HepG2 (cell line): ENCODE results near the gene NKD1. TPM values are rescaled to one million over a fixed set of nuclear protein-coding genes. Genes with fewer than 3 reads are reported as not detected.

Experiments used
- ATF4 ChIP-seq, 2 experiments: fragments of 450-650 bp in 1 of 2; sonication (generic) in 1 of 2; formaldehyde crosslinking; IDR thresholded peaks; 2 replicates each; pipeline versions ENCODE4 v1.5.0 to v1.8.0; 2020 to 2022; ENCODE audit warnings: mild to moderate bottlenecking in 1 of 2, missing genetic modification reagents in 1 of 2
- CHD2 ChIP-seq: IDR thresholded peaks from 2 replicates; pipeline ENCODE4 v1.6.1; 2011; ENCODE audit warnings: low read depth, low read length, improper control_type of control experiment
- DRAP1 ChIP-seq: IDR thresholded peaks from 2 replicates; pipeline ENCODE4 v1.6.1; 2016; ENCODE audit warnings: missing genetic modification reagents, missing compliant biosample characterization
- FUBP1 ChIP-seq: sonication (generic); formaldehyde crosslinking; IDR thresholded peaks from 2 replicates; pipeline ENCODE4 v1.5.1; 2020; ENCODE audit warnings: missing genetic modification reagents, mild to moderate bottlenecking, borderline replicate concordance
- KDM4B ChIP-seq: sonication (generic); formaldehyde crosslinking; IDR thresholded peaks from 2 replicates; pipeline ENCODE4 v1.4.0; 2020; ENCODE audit warnings: missing genetic modification reagents
- MAZ ChIP-seq, 2 experiments: sonication (generic) in 1 of 2; formaldehyde crosslinking in 1 of 2; IDR thresholded peaks; 2 replicates each; pipeline versions ENCODE4 v1.5.0 to v1.6.1; 2012 to 2020; ENCODE audit warnings: low read depth in 2 of 2, mild to moderate bottlenecking in 2 of 2, borderline replicate concordance in 1 of 2, improper control_type of control experiment in 1 of 2, low read length in 1 of 2, missing genetic modification reagents in 1 of 2, moderate library complexity in 1 of 2
- MEIS1 ChIP-seq: sonication (generic); formaldehyde crosslinking; IDR thresholded peaks from 2 replicates; pipeline ENCODE4 v1.9.0; 2021; ENCODE audit warnings: mild to moderate bottlenecking, missing genetic modification reagents, moderate library complexity, borderline replicate concordance
- NCOA5 ChIP-seq: sonication (generic); formaldehyde crosslinking; IDR thresholded peaks from 2 replicates; pipeline ENCODE4 v1.4.0; 2020; ENCODE audit warnings: missing genetic modification reagents
- NFKB2 ChIP-seq: sonication (generic); formaldehyde crosslinking; IDR thresholded peaks from 2 replicates; pipeline ENCODE4 v1.4.0; 2020; ENCODE audit warnings: missing genetic modification reagents, borderline replicate concordance
- NFYC ChIP-seq: IDR thresholded peaks from 2 replicates; pipeline ENCODE4 v1.6.1; 2016; ENCODE audit warnings: missing genetic modification reagents, missing compliant biosample characterization
- NR1H2 ChIP-seq: sonication (generic); formaldehyde crosslinking; IDR thresholded peaks from 2 replicates; pipeline ENCODE4 v1.8.1; 2022; ENCODE audit warnings: low read depth, missing genetic modification reagents, borderline replicate concordance
- RXRA ChIP-seq: sonication (generic); formaldehyde crosslinking; IDR thresholded peaks from 2 replicates; pipeline ENCODE4 v1.5.1; 2020; ENCODE audit warnings: missing genetic modification reagents
- SATB2 ChIP-seq: sonication (generic); formaldehyde crosslinking; IDR thresholded peaks from 2 replicates; pipeline ENCODE4 v1.5.0; 2020; ENCODE audit warnings: missing genetic modification reagents
- SRSF4 ChIP-seq: fragments of 200-400 bp; formaldehyde crosslinking; IDR thresholded peaks from one replicate; pipeline ENCODE4 v1.6.1; 2018; ENCODE audit warnings: mild to moderate bottlenecking, low read depth, low read length, moderate library complexity; ENCODE audit not compliant: poor library complexity, severe bottlenecking
- TOE1 ChIP-seq: sonication (generic); formaldehyde crosslinking; IDR thresholded peaks from 2 replicates; pipeline ENCODE4 v1.4.0; 2020; ENCODE audit warnings: mild to moderate bottlenecking, missing genetic modification reagents
- ZFP91 ChIP-seq: sonication (generic); formaldehyde crosslinking; IDR thresholded peaks from 2 replicates; pipeline ENCODE4 v1.9.0; 2022; ENCODE audit warnings: missing genetic modification reagents, mild to moderate bottlenecking, borderline replicate concordance
- ZMAT3 ChIP-seq: sonication (generic); formaldehyde crosslinking; conservative IDR thresholded peaks from 2 replicates; pipeline ENCODE4 v1.7.0; 2021; ENCODE audit warnings: missing genetic modification reagents
- ZNF251 ChIP-seq: sonication (generic); formaldehyde crosslinking; IDR thresholded peaks from 2 replicates; pipeline ENCODE4 v1.9.0; 2021; ENCODE audit warnings: mild to moderate bottlenecking, missing genetic modification reagents
- ZNF329 ChIP-seq: sonication (generic); formaldehyde crosslinking; IDR thresholded peaks from 2 replicates; pipeline ENCODE4 v1.9.0; 2021; ENCODE audit warnings: low read depth, mild to moderate bottlenecking, missing genetic modification reagents
- ZNF749 ChIP-seq: sonication (generic); formaldehyde crosslinking; IDR thresholded peaks from 2 replicates; pipeline ENCODE4 v1.8.0; 2022; ENCODE audit warnings: mild to moderate bottlenecking, missing genetic modification reagents, moderate library complexity, borderline replicate concordance
- ZNF891 ChIP-seq: sonication (generic); formaldehyde crosslinking; IDR thresholded peaks from 2 replicates; pipeline ENCODE4 v1.5.0; 2020; ENCODE audit warnings: mild to moderate bottlenecking, missing genetic modification reagents
- polyA plus RNA-seq, 8 experiments: library from polyadenylated mRNA; depleted of rRNA in 3 of 8; stranded (reverse) in 7 of 8; unstranded in 1 of 8; fragments of >200 nt; fragmentation: Illumina TruSeq in 4 of 8; extraction: Trizol in 4 of 8; gene quantifications; 2 replicates each; pipeline versions ENCODE4 v1.2.1 to v1.2.3, GENCODE V29; 2011 to 2016; ENCODE audit warnings: low read depth in 4 of 8, missing spikeins in 1 of 8, mixed read lengths in 1 of 8; ENCODE audit not compliant: insufficient read depth in 1 of 8
- total RNA-seq, 5 experiments: library from RNA; depleted of rRNA; stranded (reverse); fragments of >200 nt; fragmentation: Illumina TruSeq; extraction: Trizol; gene quantifications; 2 replicates each; pipeline ENCODE4 v1.2.3, GENCODE V29; 2016; ENCODE audit warnings: low read depth in 1 of 5

Gene NKD1
- total and polyA plus RNA-seq, 2 of the 13 experiments (the other 11 are each of a cell fraction or from before 2014, with no cell fraction given): 70.4 to 121 TPM

GRCh38 chr16:50537533-50538290 lies 10.5 kb upstream of the NKD1 start (continued):
- TF ChIP-seq CHD2 (no peak), ATF4 (CRISPR knock-in tag; IDR thresholded peaks at IDR 0.05) (no peak), NFKB2 (CRISPR knock-in tag) (no peak), KDM4B (no peak), DRAP1 (CRISPR knock-in tag) (no peak), SATB2 (CRISPR knock-in tag) (no peak), NR1H2 (CRISPR knock-in tag) (no peak), NFYC (CRISPR knock-in tag) (no peak), SRSF4 (no peak), ZFP91 (CRISPR knock-in tag) (no peak), RXRA (no peak), FUBP1 (CRISPR knock-in tag) (no peak), ZNF891 (no peak), MEIS1 (0 out of 2 replicates have a peak, but pooled peaks have one; percentile 1), NCOA5 (CRISPR knock-in tag) (no peak), ZNF329 (no peak), ZNF749 (CRISPR knock-in tag) (no peak; the same call in 1 of the 2 replicates), ZMAT3 (CRISPR knock-in tag) (no peak), ZNF251 (CRISPR knock-in tag) (no peak), TOE1 (CRISPR knock-in tag) (no peak), MAZ (IDR thresholded peaks at IDR 0.05; ENCODE audit: borderline replicate concordance, low read depth, low read length) (no peak), MAZ (CRISPR knock-in tag; IDR thresholded peaks at IDR 0.05; ENCODE audit: low read depth) (no peak)
